ENCODE results near the gene EVPL.

DNA sequence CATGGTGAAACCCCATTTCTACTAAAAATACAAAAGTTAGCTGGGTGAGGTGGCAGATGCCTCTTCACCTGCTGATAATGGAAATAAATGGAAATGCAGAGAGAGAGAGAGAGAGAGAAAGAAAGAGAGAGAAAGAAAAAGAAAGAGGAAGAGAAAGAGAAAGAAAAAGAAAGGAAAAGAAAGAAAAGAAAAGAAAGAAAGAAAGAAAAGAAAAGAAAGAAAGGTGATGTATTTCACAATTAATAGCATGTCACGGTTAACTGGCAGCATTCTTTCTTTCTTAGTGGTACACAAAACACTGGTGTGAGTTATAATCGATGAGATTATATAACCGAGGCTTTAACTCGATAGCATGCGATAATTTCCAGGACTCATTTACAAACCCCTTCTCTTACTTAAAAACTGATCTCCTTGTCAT lies 51.3 kb downstream of the EVPL start:
- TF ChIP-seq, protein P1, sequence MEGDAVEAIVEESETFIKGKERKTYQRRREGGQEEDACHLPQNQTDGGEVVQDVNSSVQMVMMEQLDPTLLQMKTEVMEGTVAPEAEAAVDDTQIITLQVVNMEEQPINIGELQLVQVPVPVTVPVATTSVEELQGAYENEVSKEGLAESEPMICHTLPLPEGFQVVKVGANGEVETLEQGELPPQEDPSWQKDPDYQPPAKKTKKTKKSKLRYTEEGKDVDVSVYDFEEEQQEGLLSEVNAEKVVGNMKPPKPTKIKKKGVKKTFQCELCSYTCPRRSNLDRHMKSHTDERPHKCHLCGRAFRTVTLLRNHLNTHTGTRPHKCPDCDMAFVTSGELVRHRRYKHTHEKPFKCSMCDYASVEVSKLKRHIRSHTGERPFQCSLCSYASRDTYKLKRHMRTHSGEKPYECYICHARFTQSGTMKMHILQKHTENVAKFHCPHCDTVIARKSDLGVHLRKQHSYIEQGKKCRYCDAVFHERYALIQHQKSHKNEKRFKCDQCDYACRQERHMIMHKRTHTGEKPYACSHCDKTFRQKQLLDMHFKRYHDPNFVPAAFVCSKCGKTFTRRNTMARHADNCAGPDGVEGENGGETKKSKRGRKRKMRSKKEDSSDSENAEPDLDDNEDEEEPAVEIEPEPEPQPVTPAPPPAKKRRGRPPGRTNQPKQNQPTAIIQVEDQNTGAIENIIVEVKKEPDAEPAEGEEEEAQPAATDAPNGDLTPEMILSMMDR (conservative IDR thresholded peaks at IDR 0.05): no peak
- TF ChIP-seq ZFX (IDR thresholded peaks at IDR 0.05): no peak

All from C4-2B (cell line).